Tibial nerve (tissue), 4 donors: ENCODE results near the gene SLC48A1.

Experiments
- CTCF ChIP-seq, 5 experiments: fragments of 200-600 bp in 3 of 5; fragments of 450-650 bp in 2 of 5; sonication (generic) in 3 of 5; IDR thresholded peaks; one replicate each; pipeline ENCODE4 v1.5.1; 2016 to 2019; ENCODE audit warnings: antibody characterized with exemption in 5 of 5, mild to moderate bottlenecking in 3 of 5, moderate library complexity in 2 of 5
- EP300 ChIP-seq, 2 donors: sonication (generic); formaldehyde crosslinking; IDR thresholded peaks; one replicate each; pipeline ENCODE4 v1.6.1; 2017; ENCODE audit warnings: antibody characterized with exemption in 2 of 2, mild to moderate bottlenecking in 1 of 2
- POLR2A ChIP-seq, 2 donors: fragments of 450-650 bp; IDR thresholded peaks; one replicate each; pipeline ENCODE4 v1.6.1; 2017; ENCODE audit warnings: antibody characterized with exemption in 2 of 2, mild to moderate bottlenecking in 2 of 2, moderate library complexity in 2 of 2

- TF ChIP-seq CTCF (IDR thresholded peaks at IDR 0.05) = no peak
- TF ChIP-seq POLR2A (IDR thresholded peaks at IDR 0.05) = no peak
- TF ChIP-seq EP300 (IDR thresholded peaks at IDR 0.05) = no peak
Observed at GRCh38 chr12:47822863-47823262, 49.8 kb downstream of the SLC48A1 start.
